HEK293T (cell line): Measurements from ENCODE around the gene DDX6.
"Not testable (repeated sequence)": the region's sequence is repeated elsewhere in the genome, so short reads cannot be mapped to it uniquely, and the experiment has no call there.

Source experiments
- CTCF ChIA-PET: fragments of 350-600 bp; formaldehyde crosslinking; extraction: SDS; loops from one replicate; lab custom pipeline; 2021; ENCODE audit warnings: antibody characterized with exemption, inconsistent platforms; lab: Yijun Ruan, JAX
- POLR2A ChIA-PET: fragments of 350-600 bp; formaldehyde crosslinking; extraction: SDS; loops from one replicate; lab custom pipeline; 2020; ENCODE audit warnings: antibody characterized with exemption, inconsistent platforms; lab: Yijun Ruan, JAX
- DNase-seq: peaks from one replicate; pipeline ENCODE4 v3.0.0; 2012; ENCODE audit warnings: mixed read lengths; ENCODE audit errors: extremely low spot score
- ARNT ChIP-seq: fragments of 450-650 bp; IDR thresholded peaks from 2 replicates; pipeline ENCODE4 v1.6.1; 2017; ENCODE audit warnings: mild to moderate bottlenecking
- BHLHE40 ChIP-seq: fragments of 450-650 bp; IDR thresholded peaks from 2 replicates; pipeline ENCODE4 v1.6.1; 2016; ENCODE audit warnings: mild to moderate bottlenecking, moderate library complexity, borderline replicate concordance
- CTBP1 ChIP-seq: fragments of 450-650 bp; IDR thresholded peaks from 2 replicates; pipeline ENCODE4 v1.6.1; 2016; ENCODE audit warnings: borderline replicate concordance
- ELF4 ChIP-seq: fragments of 450-650 bp; IDR thresholded peaks from 2 replicates; pipeline ENCODE4 v1.6.1; 2017; ENCODE audit warnings: antibody characterized with exemption
- FOXA1 ChIP-seq: fragments of 450-650 bp; IDR thresholded peaks from 2 replicates; pipeline ENCODE4 v1.6.1; 2016; ENCODE audit warnings: mild to moderate bottlenecking
- FOXK2 ChIP-seq: fragments of 450-650 bp; IDR thresholded peaks from 2 replicates; pipeline ENCODE4 v1.6.1; 2016; ENCODE audit warnings: mild to moderate bottlenecking
- FOXM1 ChIP-seq: fragments of 450-650 bp; IDR thresholded peaks from 2 replicates; pipeline ENCODE4 v1.6.1; 2017; ENCODE audit warnings: mild to moderate bottlenecking, borderline replicate concordance
- HDGF ChIP-seq: fragments of 450-650 bp; IDR thresholded peaks from 2 replicates; pipeline ENCODE4 v1.6.1; 2017; ENCODE audit warnings: antibody characterized with exemption, borderline replicate concordance
- L3MBTL2 ChIP-seq: fragments of 450-650 bp; conservative IDR thresholded peaks from 2 replicates; pipeline ENCODE4 v1.6.1; 2016; ENCODE audit warnings: mild to moderate bottlenecking
- LEF1 ChIP-seq: fragments of 450-650 bp; IDR thresholded peaks from 2 replicates; pipeline ENCODE4 v1.6.1; 2017; ENCODE audit warnings: mild to moderate bottlenecking, borderline replicate concordance
- NFRKB ChIP-seq: fragments of 450-650 bp; IDR thresholded peaks from 2 replicates; pipeline ENCODE4 v1.6.1; 2016; ENCODE audit warnings: mild to moderate bottlenecking, moderate library complexity
- SP1 ChIP-seq: fragments of 450-650 bp; IDR thresholded peaks from 2 replicates; pipeline ENCODE4 v1.6.1; 2017
- SUZ12 ChIP-seq: fragments of 450-650 bp; IDR thresholded peaks from 2 replicates; pipeline ENCODE4 v1.6.1; 2016; ENCODE audit warnings: mild to moderate bottlenecking
- TARDBP ChIP-seq: fragments of 450-650 bp; IDR thresholded peaks from 2 replicates; pipeline ENCODE4 v1.6.1; 2016
- ZNF384 ChIP-seq: fragments of 450-650 bp; IDR thresholded peaks from 2 replicates; pipeline ENCODE4 v1.6.1; 2016
- TF ChIP-seq, protein P1 (sequence below): fragments of 450-650 bp; IDR thresholded peaks from 2 replicates; pipeline ENCODE4 v1.6.1; 2016

DDX6 gene

GRCh38 chr11:118768690-118769089 is 22.3 kb downstream of the DDX6 start:
- POLR2A ChIA-PET = no interaction called here
- CTCF ChIA-PET = interaction anchor here (0.9 kb wide), 1 partner anchor 21 kb away, joined by 4 read pairs; no protein-coding TSS in a partner anchor
- no peak for TF ChIP-seq NFRKB
- no peak for TF ChIP-seq ZNF384
- TF ChIP-seq HDGF = no peak
- TF ChIP-seq TARDBP = no peak
- TF ChIP-seq FOXK2 = no peak
- no peak for TF ChIP-seq L3MBTL2
- no peak for TF ChIP-seq SUZ12
- TF ChIP-seq ELF4 = no peak
- no peak for TF ChIP-seq ARNT
- no peak for TF ChIP-seq CTBP1
- TF ChIP-seq LEF1 = no peak
- no peak for TF ChIP-seq FOXM1
- no peak for DNase-seq

GRCh38 chr11:118766035-118766434 is 24.9 kb downstream of the DDX6 start:
- no peak for DNase-seq

DNA sequence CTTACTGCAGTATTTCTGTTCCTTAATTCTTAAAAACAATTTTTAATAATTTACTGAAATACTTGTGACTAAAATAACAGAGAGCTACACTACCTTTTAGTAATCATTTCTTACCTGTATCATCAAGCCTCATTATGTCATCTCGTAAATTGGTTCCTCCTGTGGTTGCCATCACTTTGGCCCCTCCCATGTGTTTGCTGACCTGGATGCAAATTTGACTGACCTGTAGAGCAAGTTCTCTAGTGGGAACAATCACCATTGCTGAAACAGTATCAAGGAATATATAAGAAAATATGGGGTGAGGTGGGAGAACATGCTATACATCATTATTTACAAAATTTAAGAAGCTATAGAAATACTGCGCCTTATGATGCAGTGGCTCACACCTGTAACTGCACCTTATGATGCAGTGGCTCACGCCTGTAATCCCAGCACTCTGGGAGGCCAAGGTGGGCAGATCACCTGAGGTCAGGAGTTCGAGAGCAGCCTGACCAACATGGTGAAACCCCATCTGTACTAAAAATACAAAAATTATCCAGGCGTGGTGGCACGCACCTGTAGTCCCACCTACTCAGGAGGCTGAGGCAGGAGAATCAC is 25.8 kb downstream of the DDX6 start:
- DNase-seq, CTCF ChIA-PET: not testable (repeated sequence)
- POLR2A ChIA-PET = interaction anchor here (0.8 kb wide), 1 partner anchor 342 kb away, joined by 3 read pairs; the partner anchor contains the start of gene C2CD2L

More at GRCh38 chr11:118766035-118766434, 24.9 kb downstream of the DDX6 start:
- TF ChIP-seq SUZ12 (no peak), FOXK2 (no peak), FOXM1 (no peak), NFRKB (no peak), L3MBTL2 (no peak), LEF1 (no peak), FOXA1 (no peak), SP1 (no peak), CTBP1 (no peak), ZNF384 (no peak), TARDBP (no peak), BHLHE40 (no peak), ELF4 (no peak), HDGF (no peak), ARNT (no peak)
- TF ChIP-seq, protein P1, sequence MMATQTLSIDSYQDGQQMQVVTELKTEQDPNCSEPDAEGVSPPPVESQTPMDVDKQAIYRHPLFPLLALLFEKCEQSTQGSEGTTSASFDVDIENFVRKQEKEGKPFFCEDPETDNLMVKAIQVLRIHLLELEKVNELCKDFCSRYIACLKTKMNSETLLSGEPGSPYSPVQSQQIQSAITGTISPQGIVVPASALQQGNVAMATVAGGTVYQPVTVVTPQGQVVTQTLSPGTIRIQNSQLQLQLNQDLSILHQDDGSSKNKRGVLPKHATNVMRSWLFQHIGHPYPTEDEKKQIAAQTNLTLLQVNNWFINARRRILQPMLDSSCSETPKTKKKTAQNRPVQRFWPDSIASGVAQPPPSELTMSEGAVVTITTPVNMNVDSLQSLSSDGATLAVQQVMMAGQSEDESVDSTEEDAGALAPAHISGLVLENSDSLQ = no peak
- ChIA-PET CTCF (interaction anchor here (0.7 kb wide), 1 partner anchor 115 kb away, joined by 3 read pairs; no protein-coding TSS in a partner anchor), POLR2A (no interaction called here)

GRCh38 chr11:118763041-118763440 is 27.9 kb downstream of the DDX6 start:
- POLR2A ChIA-PET = no interaction called here
- CTCF ChIA-PET = no interaction called here
- no peak for DNase-seq
- no peak for TF ChIP-seq HDGF
- no peak for TF ChIP-seq TARDBP
- no peak for TF ChIP-seq FOXM1
- no peak for TF ChIP-seq FOXA1
- TF ChIP-seq ARNT = no peak
- no peak for TF ChIP-seq CTBP1
- TF ChIP-seq L3MBTL2 = no peak

- CTCF ChIA-PET = interaction anchor here (0.6 kb wide), 1 partner anchor 236 kb away, joined by 3 read pairs; the partner anchor contains the start of gene CENATAC
- DNase-seq, POLR2A ChIA-PET: not testable (repeated sequence)
These were observed 29.0 kb downstream of the DDX6 start for GRCh38 chr11:118761981-118762380.

DNA sequence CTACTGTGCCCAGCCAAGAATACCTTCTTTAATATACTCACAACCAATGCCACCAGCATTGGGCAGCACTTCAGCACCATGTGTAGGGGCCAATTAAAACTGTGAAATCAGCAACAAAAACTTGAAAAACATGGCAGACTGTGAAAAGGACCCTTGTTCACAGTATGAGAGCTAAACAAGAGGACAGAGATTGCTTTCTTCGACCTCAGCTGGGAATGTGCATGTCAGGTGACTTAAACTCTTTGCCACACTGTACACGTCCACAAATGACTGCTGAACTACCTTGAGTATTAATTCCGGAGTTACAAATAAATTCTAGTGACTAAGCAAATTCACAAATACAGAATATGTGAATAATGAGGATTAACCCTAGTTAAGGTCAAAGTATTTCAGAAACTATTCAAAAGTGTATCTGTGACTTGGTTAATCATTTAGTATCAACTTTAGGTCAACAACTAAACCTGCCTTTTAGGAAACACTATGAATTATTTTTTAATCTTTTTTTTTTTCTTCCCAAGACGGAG is 33.0 kb downstream of the DDX6 start:
- TF ChIP-seq, protein P1 = no peak
- TF ChIP-seq TARDBP (no peak), ELF4 (no peak), CTBP1 (no peak), SUZ12 (no peak), BHLHE40 (no peak), LEF1 (no peak), FOXK2 (no peak), ARNT (no peak), FOXA1 (no peak), HDGF (no peak), NFRKB (no peak), FOXM1 (no peak)
- no peak for DNase-seq
- CTCF ChIA-PET = interaction anchor here (0.6 kb wide), 1 partner anchor 19 kb away, joined by 3 read pairs; no protein-coding TSS in a partner anchor
- POLR2A ChIA-PET = no interaction called here

DNA sequence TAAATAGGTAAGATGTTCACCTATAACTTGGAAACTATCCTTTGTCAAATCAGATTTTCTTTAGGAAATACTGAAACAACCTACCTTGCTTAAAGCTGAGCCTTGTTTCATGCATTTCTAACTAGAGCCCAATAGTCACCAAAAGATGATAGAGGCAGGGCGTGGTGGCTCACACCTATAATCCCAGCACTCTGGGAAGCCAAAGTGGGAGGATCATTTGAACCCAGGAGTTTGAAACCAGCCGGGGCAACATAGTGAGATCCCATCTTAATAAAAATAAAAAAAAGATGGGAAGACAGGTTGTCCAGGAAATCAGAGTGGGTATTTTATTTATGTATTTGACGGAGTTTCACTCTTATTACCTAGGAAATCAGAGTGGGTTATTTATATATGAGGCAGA is 38.3 kb downstream of the DDX6 start:
- no peak for DNase-seq
- CTCF ChIA-PET = no interaction called here
- no peak for TF ChIP-seq LEF1
- TF ChIP-seq SUZ12 = no peak
- TF ChIP-seq FOXA1 = no peak
- TF ChIP-seq TARDBP = no peak
- TF ChIP-seq FOXM1 = no peak
- TF ChIP-seq CTBP1 = no peak
- TF ChIP-seq ZNF384 = no peak
- TF ChIP-seq BHLHE40 = no peak
- TF ChIP-seq SP1 = no peak
- no peak for TF ChIP-seq L3MBTL2
- TF ChIP-seq NFRKB = no peak
- no peak for TF ChIP-seq ELF4
- no peak for TF ChIP-seq ARNT
- TF ChIP-seq, protein P1 = no peak
- no peak for TF ChIP-seq HDGF
- TF ChIP-seq FOXK2 = no peak
- POLR2A ChIA-PET = no interaction called here
